ENCODE measurements around the gene APOBEC3G. TPM values are rescaled to one million over a fixed set of nuclear protein-coding genes. Genes with fewer than 3 reads are reported as not detected.

APOBEC3G gene
- total RNA-seq, 1 donor = 31.3 TPM

GRCh38 chr22:39094717-39095389, 17.8 kb downstream of the APOBEC3G start:
- Histone ChIP-seq H3K4me3 (ENCODE audit: low read length) (no peak overlapping the region), H3K9me3 (ENCODE audit: low read depth, low read length) (no peaks in the 10 kb centered on the region), H3K27me3 (ENCODE audit: insufficient read depth, low read length) (no peaks in the 10 kb centered on the region), H3K4me1 (ENCODE audit: insufficient read depth, low read length) (peaks cover 100% of the 10 kb centered on the region)

- Histone ChIP-seq H3K9me3 (ENCODE audit: low read depth, low read length) (no peaks in the 10 kb centered on the region), H3K4me3 (ENCODE audit: low read length) (no peak overlapping the region), H3K4me1 (ENCODE audit: insufficient read depth, low read length) (peaks cover 94% of the 10 kb centered on the region), H3K27me3 (ENCODE audit: insufficient read depth, low read length) (no peaks in the 10 kb centered on the region)
Measured at GRCh38 chr22:39095971-39096370, 18.9 kb downstream of the APOBEC3G start.

- Histone ChIP-seq H3K27me3 (ENCODE audit: insufficient read depth, low read length) (no peaks in the 10 kb centered on the region), H3K9me3 (ENCODE audit: low read depth, low read length) (no peaks in the 10 kb centered on the region), H3K4me3 (ENCODE audit: low read length) (no peak within 1 kb of the TSS), H3K4me1 (ENCODE audit: insufficient read depth, low read length) (peaks cover 81% of the 10 kb centered on the region)
Measured at GRCh38 chr22:39097098-39098020, 20.3 kb downstream of the APOBEC3G start, which contains the start of gene APOBEC3H. APOBEC3H (plus strand) TSS chr22:39097244; CDS start chr22:39100279, 3,035 bp downstream.

- Histone ChIP-seq H3K4me1 (ENCODE audit: insufficient read depth, low read length) (peaks cover 74% of the 10 kb centered on the region), H3K27me3 (ENCODE audit: insufficient read depth, low read length) (no peaks in the 10 kb centered on the region), H3K4me3 (ENCODE audit: low read length) (no peak overlapping the region), H3K9me3 (ENCODE audit: low read depth, low read length) (no peaks in the 10 kb centered on the region)
Measured at GRCh38 chr22:39098026-39098425, 21.0 kb downstream of the APOBEC3G start.

GRCh38 chr22:39098576-39098975, 21.5 kb downstream of the APOBEC3G start:
- no peaks in the 10 kb centered on the region for H3K27me3 ChIP-seq (ENCODE audit: insufficient read depth, low read length)
- H3K9me3 ChIP-seq (ENCODE audit: low read depth, low read length) = no peaks in the 10 kb centered on the region
- H3K4me3 ChIP-seq (ENCODE audit: low read length) = no peak overlapping the region
- peaks cover 68% of the 10 kb centered on the region for H3K4me1 ChIP-seq (ENCODE audit: insufficient read depth, low read length)

GRCh38 chr22:39101226-39101625, 24.2 kb downstream of the APOBEC3G start:
- Histone ChIP-seq H3K27me3 (ENCODE audit: insufficient read depth, low read length) (no peaks in the 10 kb centered on the region), H3K4me3 (ENCODE audit: low read length) (no peak overlapping the region), H3K4me1 (ENCODE audit: insufficient read depth, low read length) (peaks cover 42% of the 10 kb centered on the region), H3K9me3 (ENCODE audit: low read depth, low read length) (no peaks in the 10 kb centered on the region)

GRCh38 chr22:39103431-39103830, 26.4 kb downstream of the APOBEC3G start:
- Histone ChIP-seq H3K4me1 (ENCODE audit: insufficient read depth, low read length) (peaks cover 20% of the 10 kb centered on the region), H3K9me3 (ENCODE audit: low read depth, low read length) (no peaks in the 10 kb centered on the region), H3K4me3 (ENCODE audit: low read length) (no peak overlapping the region)

GRCh38 chr22:39106326-39106725, 29.3 kb downstream of the APOBEC3G start:
- no peak overlapping the region for H3K4me3 ChIP-seq (ENCODE audit: low read length)
- H3K4me1 ChIP-seq (ENCODE audit: insufficient read depth, low read length) = peaks cover 11% of the 10 kb centered on the region
- H3K9me3 ChIP-seq (ENCODE audit: low read depth, low read length) = no peaks in the 10 kb centered on the region
- H3K27me3 ChIP-seq (ENCODE audit: insufficient read depth, low read length) = no peaks in the 10 kb centered on the region

More at GRCh38 chr22:39103431-39103830, 26.4 kb downstream of the APOBEC3G start:
- no peaks in the 10 kb centered on the region for H3K27me3 ChIP-seq (ENCODE audit: insufficient read depth, low read length)

GRCh38 chr22:39108487-39108886, 31.4 kb downstream of the APOBEC3G start:
- Histone ChIP-seq H3K4me3 (ENCODE audit: low read length) (no peak overlapping the region), H3K27me3 (ENCODE audit: insufficient read depth, low read length) (no peaks in the 10 kb centered on the region), H3K4me1 (ENCODE audit: insufficient read depth, low read length) (peaks cover 11% of the 10 kb centered on the region), H3K9me3 (ENCODE audit: low read depth, low read length) (no peaks in the 10 kb centered on the region)

GRCh38 chr22:39109361-39109760, 32.3 kb downstream of the APOBEC3G start:
- Histone ChIP-seq H3K27me3 (ENCODE audit: insufficient read depth, low read length) (no peaks in the 10 kb centered on the region), H3K9me3 (ENCODE audit: low read depth, low read length) (no peaks in the 10 kb centered on the region), H3K4me3 (ENCODE audit: low read length) (no peak overlapping the region), H3K4me1 (ENCODE audit: insufficient read depth, low read length) (peaks cover 11% of the 10 kb centered on the region)

GRCh38 chr22:39110631-39111561, 33.8 kb downstream of the APOBEC3G start:
- Histone ChIP-seq H3K27me3 (ENCODE audit: insufficient read depth, low read length) (no peaks in the 10 kb centered on the region), H3K4me1 (ENCODE audit: insufficient read depth, low read length) (peaks cover 24% of the 10 kb centered on the region), H3K9me3 (ENCODE audit: low read depth, low read length) (no peaks in the 10 kb centered on the region), H3K4me3 (ENCODE audit: low read length) (no peak overlapping the region)

GRCh38 chr22:39114112-39114511, 37.0 kb downstream of the APOBEC3G start:
- no peaks in the 10 kb centered on the region for H3K27me3 ChIP-seq (ENCODE audit: insufficient read depth, low read length)
- no peaks in the 10 kb centered on the region for H3K9me3 ChIP-seq (ENCODE audit: low read depth, low read length)
- H3K4me1 ChIP-seq (ENCODE audit: insufficient read depth, low read length) = peaks cover 52% of the 10 kb centered on the region
- no peak overlapping the region for H3K4me3 ChIP-seq (ENCODE audit: low read length)

GRCh38 chr22:39115570-39115969, 38.5 kb downstream of the APOBEC3G start:
- Histone ChIP-seq H3K4me3 (ENCODE audit: low read length) (no peak overlapping the region), H3K9me3 (ENCODE audit: low read depth, low read length) (no peaks in the 10 kb centered on the region), H3K4me1 (ENCODE audit: insufficient read depth, low read length) (peaks cover 47% of the 10 kb centered on the region), H3K27me3 (ENCODE audit: insufficient read depth, low read length) (no peaks in the 10 kb centered on the region)

GRCh38 chr22:39115977-39116621, 39.0 kb downstream of the APOBEC3G start:
- H3K9me3 ChIP-seq (ENCODE audit: low read depth, low read length) = no peaks in the 10 kb centered on the region
- H3K4me1 ChIP-seq (ENCODE audit: insufficient read depth, low read length) = peaks cover 42% of the 10 kb centered on the region
- H3K27me3 ChIP-seq (ENCODE audit: insufficient read depth, low read length) = no peaks in the 10 kb centered on the region
- no peak overlapping the region for H3K4me3 ChIP-seq (ENCODE audit: low read length)
